HG02885 (cell line): ENCODE data around the gene TSHZ2.
"Not testable (repeated sequence)": the region's sequence is repeated elsewhere in the genome, so short reads cannot be mapped to it uniquely, and the experiment has no call there.

ENCODE experiments used
- ATAC-seq: cut with Tn5 transposase; IDR thresholded peaks from one replicate; pipeline ENCODE4 v1.9.1; 2021; ENCODE audit warnings: mild to moderate bottlenecking; ENCODE audit not compliant: unreplicated experiment, poor library complexity

Gene TSHZ2

GRCh38 chr20:53510704-53511103, 538.5 kb downstream of the TSHZ2 start:
- no peak for ATAC-seq

DNA sequence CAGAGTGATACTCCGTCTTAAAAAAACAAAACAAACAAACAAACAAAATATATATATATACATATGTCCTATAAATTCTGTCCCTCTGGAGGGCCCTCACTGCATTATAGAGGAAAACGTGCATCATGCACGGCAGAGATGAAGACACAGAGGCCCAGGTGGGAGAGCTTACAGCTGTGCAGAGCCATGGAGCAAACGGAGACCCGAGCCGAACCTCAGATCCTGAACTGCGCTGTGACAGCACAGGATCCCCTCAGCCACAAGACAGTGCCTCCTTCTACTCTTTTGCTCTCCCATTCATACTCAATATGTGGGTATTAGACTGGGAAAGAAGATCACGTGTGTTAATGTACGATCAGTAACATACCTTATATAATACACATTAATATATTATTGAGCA, 539.9 kb downstream of the TSHZ2 start:
- ATAC-seq = no peak

DNA sequence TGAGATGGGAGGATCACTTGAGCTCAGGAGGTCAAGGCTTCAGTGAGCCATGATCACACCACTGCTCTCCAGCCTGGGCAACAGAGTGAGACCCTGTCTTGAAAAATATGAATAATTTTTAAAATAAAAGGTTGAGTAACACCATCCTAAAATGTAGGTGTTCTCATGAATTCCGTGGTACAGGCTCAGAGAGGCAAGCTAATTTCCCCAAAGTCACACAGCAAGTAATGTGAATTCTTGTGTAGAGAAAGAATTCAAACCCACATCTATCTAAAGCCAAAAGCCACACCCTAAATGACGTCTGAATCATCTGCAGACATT, 541.0 kb downstream of the TSHZ2 start:
- ATAC-seq = no peak

- no peak for ATAC-seq
Observed at GRCh38 chr20:53513489-53514298, 541.5 kb downstream of the TSHZ2 start.

- ATAC-seq = no peak
Observed at GRCh38 chr20:53515749-53516148, 543.6 kb downstream of the TSHZ2 start.

- no peak for ATAC-seq
Observed at GRCh38 chr20:53517146-53517545, 545.0 kb downstream of the TSHZ2 start.

DNA sequence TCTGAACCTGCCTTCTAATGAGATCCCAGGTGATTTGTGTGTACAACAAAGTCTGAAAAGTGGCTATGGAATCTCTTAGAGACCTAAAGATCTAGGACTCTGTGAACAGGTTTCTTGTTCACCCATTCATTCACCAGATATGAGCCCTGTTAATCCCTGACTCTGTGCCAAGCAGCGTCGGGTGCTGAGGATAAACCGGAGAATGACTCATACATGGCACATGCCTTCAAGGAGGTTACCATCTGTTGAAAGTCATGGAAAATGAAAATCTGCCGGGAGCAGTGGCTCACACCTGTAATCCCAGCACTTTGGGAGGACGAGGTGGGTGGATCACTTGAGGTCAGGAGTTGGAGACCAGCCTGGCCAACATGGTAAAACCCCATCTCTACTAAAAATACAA, 549.3 kb downstream of the TSHZ2 start:
- not testable (repeated sequence) for ATAC-seq

DNA sequence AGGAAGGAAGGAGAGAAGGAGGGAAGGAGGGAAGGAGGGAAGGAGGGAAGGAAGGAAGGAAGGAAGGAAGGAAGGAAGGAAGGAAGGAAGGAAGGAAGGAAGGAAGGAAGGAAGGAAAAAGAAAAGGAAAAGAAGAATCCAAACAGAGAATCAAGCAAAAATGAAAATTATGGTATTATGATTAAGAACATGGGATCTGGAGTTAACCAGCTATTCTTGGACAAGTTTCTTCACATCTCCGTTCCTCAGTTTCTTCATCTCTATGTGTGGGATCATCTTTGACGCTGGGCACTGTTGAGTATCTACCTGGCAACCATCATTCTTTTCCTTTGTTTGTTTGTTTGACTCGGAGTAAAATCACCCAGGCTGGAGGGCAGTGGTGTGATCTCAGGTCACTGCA, 549.9 kb downstream of the TSHZ2 start:
- no peak for ATAC-seq

DNA sequence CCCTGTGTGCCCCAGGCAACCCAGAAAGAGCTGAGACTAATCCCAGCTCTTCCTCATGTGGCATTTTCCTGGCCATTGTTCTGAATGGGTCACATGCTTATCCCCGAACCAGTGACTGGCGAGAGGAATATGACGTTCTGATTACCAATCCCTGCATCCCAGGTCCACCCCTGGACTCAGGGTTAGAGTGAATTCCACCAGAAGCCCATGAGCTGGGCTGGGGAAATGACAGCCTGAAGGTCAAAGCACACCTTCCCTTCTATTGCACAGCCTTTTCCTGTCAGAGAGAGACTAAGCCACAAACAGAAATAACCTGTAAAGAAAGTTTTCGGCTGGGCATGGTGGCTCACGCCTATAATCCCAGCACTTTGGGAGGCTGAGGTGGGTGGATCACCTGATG, 550.5 kb downstream of the TSHZ2 start:
- no peak for ATAC-seq

- ATAC-seq = not testable (repeated sequence)
Observed at GRCh38 chr20:53523615-53524014, 551.5 kb downstream of the TSHZ2 start.

DNA sequence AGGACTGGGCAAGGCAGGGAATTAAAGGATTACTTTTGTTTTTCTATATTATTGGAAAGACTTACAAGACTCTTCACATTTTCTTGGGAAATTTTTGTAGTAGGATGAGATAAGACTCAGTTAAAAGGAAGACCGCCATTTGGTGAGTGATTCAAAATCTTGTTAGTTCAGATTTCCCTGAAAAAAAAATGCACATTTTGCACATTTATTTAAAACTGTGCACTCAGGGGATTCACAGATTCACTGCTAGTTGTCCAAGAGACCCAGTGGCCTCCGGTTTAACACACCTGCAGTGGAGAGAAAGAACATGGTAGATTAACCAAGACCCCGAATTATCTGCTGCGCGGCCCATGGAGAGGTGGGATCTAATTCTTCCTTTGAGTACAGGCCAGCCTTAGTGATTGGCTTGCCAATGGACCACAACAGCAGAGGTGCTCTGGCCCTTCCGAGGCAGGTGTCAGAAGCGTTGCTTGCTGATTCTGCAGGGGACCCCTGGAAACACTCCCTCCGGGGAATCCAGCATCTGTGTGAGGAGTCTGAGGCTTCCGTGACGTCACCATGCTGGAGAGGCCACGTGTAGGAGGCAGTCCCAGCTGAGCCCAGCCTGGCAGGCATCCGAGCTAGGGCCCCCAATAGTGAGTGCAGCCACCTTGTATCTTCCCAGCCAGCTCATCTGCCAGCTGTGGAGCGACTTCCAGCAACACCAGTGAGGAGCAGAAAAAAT, 552.6 kb downstream of the TSHZ2 start:
- no peak for ATAC-seq

DNA sequence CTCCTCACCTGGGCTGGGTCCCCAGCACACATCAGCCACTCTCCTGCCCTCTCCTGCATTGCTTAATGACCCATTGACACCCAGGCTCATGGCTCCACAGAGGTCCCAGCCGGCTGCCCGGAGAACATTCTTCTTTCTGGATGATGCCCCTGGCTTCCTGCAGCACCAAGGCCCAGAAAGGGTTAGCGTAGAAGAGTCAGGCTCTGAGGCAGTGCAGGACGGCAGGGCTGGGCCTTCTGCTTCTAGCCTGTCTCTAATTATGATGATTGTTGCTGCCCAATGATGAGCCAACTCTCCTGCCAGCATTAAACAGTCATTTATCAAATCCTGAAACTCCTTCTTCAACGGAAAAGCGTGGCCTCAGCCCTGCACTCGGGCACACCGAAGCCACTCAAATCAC, 555.0 kb downstream of the TSHZ2 start:
- no peak for ATAC-seq

DNA sequence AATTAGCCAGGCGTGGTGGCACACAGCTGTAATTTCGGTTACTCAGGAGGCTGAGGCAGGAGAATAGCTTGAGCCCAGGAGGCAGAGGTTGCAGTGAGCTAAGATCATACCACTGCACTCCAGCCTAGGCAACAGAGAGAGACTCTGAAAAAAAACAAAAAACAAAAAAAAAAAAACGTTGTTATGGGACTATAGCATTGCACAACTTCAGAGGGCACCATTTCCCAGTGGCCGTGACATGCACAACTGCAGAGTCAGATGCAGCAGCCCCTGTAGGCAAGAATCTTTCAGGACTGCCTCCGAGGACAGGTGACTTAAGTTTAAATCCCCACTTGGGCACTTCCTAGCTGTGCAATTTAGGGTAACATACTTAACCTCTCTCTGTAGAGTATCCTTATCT, 557.5 kb downstream of the TSHZ2 start:
- ATAC-seq = no peak

GRCh38 chr20:53530440-53530839, 558.3 kb downstream of the TSHZ2 start:
- ATAC-seq = no peak

DNA sequence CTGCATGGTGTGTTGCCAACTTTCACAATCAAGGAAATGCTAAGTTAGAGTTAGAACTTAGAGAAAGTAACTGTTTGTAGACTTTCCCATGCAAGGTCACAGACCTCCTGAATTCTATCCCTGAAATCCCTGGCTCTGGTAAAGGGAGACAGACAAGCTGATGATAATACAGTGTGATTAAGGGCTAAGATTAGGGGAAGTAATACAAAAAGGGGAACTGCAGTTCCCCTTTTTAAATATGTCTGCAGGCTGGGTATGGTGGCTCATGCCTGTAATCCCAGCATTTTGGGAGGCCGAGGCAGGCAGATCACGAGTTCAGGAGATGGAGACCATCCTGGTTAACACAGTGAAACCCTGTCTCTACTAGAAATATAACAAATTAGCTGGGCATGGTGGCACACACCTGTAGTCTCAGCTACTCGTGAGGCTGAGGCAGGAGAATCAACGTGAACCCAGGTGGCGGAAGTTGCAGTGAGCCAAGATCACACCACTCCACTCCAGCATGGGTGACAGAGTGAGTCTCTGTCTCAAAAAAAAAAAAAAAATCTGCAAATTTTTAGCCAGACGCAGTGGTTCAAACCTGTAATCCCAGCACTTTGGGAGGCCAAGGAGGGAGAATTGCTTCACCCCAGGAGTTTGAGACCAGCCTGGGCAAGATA, 560.6 kb downstream of the TSHZ2 start:
- ATAC-seq = not testable (repeated sequence)

GRCh38 chr20:53533500-53533899, 561.3 kb downstream of the TSHZ2 start:
- no peak for ATAC-seq

- ATAC-seq = no peak
Observed at GRCh38 chr20:53534037-53534436, 561.9 kb downstream of the TSHZ2 start.

DNA sequence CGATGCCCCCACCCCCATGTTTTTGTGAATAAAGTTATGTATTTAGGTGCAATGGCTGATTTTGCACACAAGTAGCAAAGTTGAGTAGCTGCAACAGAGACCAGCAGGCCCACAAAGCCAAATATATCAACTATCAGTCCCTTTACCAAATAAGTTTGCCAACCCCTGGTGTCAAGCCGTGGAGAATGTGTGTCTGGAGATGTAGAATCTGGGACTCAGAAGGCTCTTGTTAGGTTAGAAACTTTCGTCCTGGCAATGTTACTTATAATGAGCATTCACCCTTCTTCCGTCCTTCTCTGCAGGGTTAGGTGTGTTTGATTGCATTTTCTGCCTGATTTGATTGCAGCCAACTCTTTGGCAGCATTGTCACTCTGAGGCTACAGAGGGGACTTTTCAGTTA, 563.7 kb downstream of the TSHZ2 start:
- ATAC-seq = no peak

DNA sequence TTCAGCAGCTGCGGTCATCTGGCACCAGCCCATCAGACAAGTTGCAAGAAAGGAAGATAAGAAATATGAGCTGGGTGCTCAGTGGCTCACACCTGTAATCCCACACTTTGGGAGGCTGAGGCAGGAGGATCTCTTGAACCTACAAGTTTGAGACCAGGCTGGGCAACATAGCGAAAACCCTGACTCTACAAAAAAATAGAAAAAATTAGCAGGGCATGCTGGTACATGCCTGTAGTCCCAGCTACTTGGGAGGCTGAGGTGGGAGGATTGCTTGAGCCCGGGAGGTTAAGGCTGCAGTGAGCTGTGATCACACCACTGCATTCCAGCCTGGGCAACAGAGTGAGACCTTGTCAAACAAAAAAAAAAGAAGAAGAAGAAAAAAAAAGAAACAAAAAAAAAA, 564.2 kb downstream of the TSHZ2 start:
- not testable (repeated sequence) for ATAC-seq

DNA sequence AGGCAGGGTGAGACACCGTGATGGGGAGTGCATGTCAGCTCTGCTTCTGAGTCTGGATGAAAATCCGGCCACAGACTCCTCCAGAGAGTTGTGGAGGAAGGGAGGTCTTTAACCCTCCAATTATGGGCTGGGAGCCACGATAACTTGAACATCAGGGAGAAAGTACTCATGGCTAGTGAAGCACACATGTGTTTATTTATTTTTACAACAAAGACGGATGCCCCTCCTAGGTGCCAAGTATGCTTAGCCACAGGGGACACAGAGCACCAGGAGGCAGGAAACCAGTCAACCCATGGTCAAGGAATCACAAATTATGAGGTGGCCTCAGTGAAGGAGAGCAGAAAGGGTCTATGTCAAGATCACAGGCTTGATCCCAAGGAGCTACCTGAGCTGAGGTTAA, 567.4 kb downstream of the TSHZ2 start:
- ATAC-seq = no peak
